ENCODE results near the gene THBS3.

- TF ChIP-seq CTCF (IDR thresholded peaks at IDR 0.05; ENCODE audit: low read depth, low read length) (no peak), EZH2phosphoT487 (IDR thresholded peaks at IDR 0.05; ENCODE audit: low read depth) (no peak)
These were observed 46.1 kb upstream of the THBS3 start for GRCh38 chr1:155253797-155254196.

All from OCI-LY3 (cell line).